ENCODE data around the gene TEDC2.

- no peak for TF ChIP-seq SUZ12 (IDR thresholded peaks at IDR 0.05; ENCODE audit: extremely low read depth, insufficient read depth, insufficient read length)
- no peak for TF ChIP-seq YY1 (IDR thresholded peaks at IDR 0.05; ENCODE audit: insufficient read depth, insufficient read length)
Observed at GRCh38 chr16:2492292-2492691, 32.4 kb downstream of the TEDC2 start.
